HG03520 (cell line): ENCODE results near the gene ATP6V0E1.
"Not testable (repeated sequence)": the region's sequence is repeated elsewhere in the genome, so short reads cannot be mapped to it uniquely, and the experiment has no call there.

Experiments used
- ATAC-seq: cut with Tn5 transposase; IDR thresholded peaks from one replicate; pipeline ENCODE4 v1.9.1; 2021; ENCODE audit warnings: mild to moderate bottlenecking, moderate library complexity; ENCODE audit not compliant: unreplicated experiment

Gene ATP6V0E1

DNA sequence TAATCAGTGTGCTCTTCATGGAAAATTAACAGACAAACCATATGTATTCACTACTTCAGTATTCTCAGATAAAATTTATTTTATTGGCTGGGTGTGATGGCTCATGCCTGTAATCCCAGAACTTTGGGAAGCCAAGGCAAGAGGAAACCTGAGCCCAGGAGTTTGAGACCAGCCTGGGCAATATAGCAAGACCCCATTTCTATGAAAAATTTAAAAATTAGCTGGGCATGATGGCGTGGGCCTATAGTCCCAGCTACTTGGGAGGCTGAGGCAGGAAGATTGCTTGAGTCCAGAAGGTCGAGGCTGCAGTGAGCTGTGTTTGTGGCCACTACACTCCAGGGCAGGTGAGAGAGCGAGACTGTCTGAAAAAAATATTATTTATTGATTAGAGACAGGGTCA, 49.2 kb downstream of the ATP6V0E1 start:
- ATAC-seq, result no peak

DNA sequence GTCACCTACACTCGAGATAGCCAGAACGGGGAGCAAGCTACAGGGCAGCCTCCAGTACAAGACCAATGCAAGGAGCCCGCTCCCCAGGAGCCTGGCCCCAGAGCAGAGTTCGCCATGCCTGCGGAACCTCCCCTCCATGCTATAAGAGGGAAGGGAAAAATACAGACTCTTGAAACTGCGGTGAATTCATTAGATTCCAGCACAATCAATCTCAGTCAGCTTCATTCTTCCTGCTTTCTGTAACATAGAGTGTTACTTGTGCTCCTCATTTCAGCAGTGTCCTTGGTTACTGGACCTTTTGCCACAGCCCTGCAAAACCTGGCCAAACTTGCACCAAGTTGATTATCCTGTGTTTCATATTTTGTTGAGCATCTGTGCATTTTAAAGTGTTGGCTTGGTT, 50.4 kb downstream of the ATP6V0E1 start:
- ATAC-seq, result no peak

DNA sequence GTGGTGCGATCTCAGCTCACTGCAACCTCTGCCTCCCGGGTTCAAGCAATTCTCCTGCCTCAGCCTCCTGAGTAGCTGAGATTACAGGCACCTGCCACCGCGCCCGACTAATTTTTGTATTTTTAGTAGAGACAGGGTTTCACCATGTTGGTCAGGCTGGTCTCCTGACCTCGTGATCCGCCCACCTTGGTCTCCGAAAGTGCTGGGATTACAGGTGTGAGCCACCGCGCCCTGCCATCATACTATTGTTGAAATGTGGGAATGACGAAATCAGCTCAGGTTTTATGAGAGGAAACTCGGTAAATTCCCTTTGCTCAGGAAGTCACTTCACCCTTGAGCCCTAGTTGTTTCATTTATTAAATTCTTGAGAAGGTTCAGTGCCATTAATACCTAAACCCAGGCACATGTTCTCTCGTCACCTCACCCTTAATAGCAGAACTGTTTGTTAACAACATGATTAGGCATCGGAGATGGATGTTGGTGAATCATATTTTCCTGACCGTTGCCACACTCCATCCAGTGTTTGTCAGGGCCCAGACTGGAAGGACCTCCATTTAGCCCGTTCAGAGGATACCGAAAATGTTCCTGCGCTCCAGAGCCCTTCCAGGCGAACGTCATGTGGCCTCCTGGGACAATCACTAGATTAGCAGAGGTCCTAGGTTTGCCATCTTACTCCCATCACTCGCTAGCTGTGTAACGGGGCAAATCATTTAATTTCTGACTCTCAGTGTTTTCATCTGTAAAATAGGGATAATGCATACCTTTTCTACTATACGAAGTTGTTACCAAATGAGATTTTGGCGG, 52.5 kb downstream of the ATP6V0E1 start:
- peak; percentile 49 for ATAC-seq

DNA sequence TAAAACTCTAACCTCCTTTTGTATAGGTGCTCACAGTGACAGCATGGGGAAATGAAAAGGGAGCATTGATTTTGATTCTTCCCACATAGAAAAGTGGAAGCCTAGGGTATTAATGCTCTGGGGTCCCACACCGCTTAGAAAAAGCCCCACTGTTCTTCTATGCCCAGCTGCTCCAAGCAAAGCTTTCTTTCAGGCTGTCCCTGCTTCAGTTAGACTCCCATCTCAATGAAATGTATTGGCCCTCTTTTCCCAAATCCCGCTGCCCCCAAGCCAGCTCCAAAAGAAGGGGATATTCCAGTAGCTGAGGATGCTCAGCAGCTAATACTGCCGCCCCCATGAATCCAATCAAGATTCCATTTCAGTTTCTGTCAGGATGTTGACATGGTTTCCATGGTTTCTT, 55.6 kb downstream of the ATP6V0E1 start:
- ATAC-seq, result no peak

GRCh38 chr5:173039964-173040363, 56.4 kb downstream of the ATP6V0E1 start:
- no peak for ATAC-seq

DNA sequence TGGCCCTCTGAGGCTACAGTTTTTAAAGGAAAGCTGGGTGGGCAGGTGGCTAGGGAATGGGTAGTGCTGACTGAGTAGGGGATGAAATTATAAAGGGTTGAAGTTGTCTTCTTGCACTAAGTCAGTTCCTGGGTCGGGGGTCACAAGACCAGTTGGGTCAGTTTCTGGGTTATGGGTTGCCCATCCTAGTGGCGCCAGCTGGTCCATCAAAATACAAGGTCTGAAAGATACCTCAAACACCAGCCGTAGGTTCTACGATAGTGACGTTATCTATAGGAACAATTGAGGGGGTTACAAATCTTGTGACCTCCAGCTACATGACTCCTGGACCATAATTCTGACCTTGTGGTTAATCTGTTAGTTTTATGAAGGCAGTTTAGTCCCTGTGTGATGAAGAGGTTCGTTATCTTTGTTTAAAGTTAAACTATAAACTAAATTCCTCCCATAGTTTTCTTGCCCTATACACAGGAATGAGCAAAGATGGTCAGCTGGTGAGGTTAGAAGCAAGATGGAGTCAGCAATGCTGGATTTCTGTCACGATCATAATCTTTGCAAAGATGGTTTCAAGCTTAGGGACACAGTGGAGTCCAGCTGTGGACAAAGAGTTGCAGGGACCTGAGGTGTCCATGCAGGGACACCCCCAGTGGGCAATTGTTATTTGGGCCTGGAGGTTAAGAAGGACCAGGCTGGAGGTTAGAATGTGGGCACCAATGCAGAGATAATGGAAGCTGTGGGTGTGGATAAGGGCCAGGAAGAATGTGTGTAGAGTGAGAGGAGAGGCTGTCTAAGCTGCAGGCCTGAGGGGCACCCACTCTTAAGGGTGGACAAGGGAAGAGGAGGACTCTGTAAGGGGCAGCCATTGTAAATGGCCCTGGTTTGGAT, 58.6 kb downstream of the ATP6V0E1 start:
- ATAC-seq, result no peak

- ATAC-seq, result no peak
Observed at GRCh38 chr5:173042763-173043107, 59.2 kb downstream of the ATP6V0E1 start.

GRCh38 chr5:173045474-173045873, 61.9 kb downstream of the ATP6V0E1 start:
- ATAC-seq, result no peak

DNA sequence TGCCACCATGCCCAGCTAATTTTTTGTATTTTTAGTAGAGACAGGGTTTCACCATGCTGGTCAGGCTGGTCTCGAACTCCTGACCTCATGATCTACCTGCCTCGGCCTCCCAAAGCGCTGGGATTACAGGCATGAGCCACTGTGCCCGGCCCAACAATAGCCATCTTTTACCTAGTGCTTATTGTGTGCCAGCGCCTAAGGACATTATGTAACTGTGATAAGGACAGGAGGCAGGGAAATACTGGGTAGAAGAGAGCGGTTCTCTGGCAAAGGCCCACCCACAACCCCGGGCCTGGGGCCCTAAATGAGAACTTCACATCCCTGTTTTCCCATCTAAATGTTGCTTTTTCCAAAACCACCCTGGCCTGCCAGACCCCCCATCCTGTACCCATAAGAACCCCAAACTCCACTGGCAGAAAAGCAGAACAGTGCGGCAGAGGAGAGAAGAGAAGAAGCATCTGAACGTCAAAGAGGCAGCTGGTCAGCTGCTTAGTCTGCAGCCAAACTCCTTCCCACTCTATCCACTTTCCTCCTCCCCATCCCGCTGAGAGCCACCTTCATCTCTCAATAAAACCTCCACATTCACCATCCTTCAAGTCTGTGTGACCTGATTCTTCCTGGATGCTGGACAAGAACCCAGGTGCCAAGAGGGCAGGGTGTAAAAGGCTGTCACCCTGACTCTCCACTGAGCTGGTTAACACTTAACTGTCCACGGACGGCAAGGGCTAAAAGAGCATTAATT, 63.7 kb downstream of the ATP6V0E1 start:
- ATAC-seq, result not testable (repeated sequence)

GRCh38 chr5:173047838-173048105, 64.2 kb downstream of the ATP6V0E1 start:
- no peak for ATAC-seq

DNA sequence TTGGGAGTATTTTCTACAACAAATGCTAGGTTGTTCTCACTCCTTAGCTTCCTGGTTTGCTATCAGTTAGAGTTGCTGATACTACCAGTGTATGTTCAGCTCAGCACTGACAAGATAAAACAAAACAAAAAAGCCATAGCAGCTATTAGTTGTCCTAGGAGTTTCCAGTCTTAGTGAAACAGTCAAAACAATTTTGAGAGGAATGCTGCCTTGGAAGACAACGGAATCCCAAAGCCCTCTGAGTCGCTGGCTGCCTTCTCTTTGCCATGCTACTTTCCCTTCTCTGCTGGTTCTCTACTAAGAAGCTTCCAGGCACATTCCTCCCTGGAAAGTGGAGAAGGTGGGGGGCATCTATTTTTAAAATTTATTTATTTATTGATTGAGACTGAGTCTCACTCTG, 67.2 kb downstream of the ATP6V0E1 start:
- no peak for ATAC-seq

- no peak for ATAC-seq
Observed at GRCh38 chr5:173051746-173052145, 68.2 kb downstream of the ATP6V0E1 start.

- ATAC-seq, result no peak
Observed at GRCh38 chr5:173053041-173053440, 69.5 kb downstream of the ATP6V0E1 start.

DNA sequence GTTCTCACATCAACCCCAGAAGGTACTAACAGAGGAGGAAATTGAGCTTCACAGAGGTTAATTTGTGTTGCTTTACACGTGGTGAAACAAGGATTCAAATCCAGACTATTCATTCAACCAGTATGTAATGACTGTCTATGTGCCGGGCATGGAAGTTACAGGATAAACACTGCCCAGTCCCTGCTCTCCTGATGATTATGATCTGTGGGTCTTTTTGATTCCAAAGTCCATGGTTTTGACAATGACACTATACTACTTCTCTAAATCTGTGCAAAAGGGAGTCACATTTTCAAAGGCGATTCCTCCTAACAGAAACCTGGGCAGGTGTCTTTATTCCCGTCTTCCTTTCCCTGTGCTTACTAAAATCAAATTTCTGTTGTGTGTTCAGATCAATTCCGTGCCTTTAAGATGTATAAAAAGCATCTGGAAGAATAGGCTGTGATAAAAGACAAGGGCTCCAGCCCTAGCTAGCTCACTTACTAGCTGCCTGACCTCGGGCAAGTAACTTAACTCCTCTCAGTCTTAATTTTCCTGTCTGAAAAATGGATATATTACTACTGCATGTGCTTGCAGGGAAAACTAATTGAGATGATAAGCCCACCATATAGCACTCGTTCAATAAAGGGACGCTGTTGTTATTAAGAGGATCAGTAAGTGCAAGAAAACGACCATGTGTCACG, 71.6 kb downstream of the ATP6V0E1 start:
- ATAC-seq, result no peak

DNA sequence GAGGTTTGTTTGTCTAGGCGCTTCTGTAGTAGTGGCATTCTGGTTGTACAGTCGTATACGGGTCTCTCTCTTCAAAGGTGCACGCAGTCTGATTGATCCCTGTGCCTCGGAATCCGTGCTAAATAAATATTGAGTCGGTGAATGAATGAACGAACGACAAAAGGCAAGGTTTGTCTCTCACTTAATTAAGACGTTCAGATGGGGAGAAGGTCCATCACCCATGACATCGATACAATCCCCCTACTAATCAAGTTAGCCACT, 72.1 kb downstream of the ATP6V0E1 start:
- no peak for ATAC-seq

- peak; percentile 70 for ATAC-seq
Observed at GRCh38 chr5:173055983-173056782, 72.6 kb downstream of the ATP6V0E1 start, which contains the start of gene CREBRF. Gene CREBRF (plus strand): TSS chr5:173056352. CDS start chr5:173080776, 24,424 bp downstream.

DNA sequence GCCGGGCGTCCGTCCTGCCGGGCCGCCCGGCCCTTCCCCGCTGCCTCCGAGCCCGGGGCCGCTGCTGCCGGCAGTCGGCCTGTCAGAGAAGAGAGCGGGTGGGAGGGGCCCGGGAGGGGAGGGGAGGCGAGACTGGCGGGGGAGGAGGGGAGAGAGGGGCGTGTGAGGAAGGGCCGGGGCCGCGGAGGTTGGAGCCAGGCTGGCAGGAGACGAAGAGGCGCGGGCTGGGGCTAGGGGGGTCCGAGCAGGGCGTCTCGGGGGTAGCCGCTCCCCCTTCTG, 73.2 kb downstream of the ATP6V0E1 start:
- ATAC-seq, result peak; percentile 7

DNA sequence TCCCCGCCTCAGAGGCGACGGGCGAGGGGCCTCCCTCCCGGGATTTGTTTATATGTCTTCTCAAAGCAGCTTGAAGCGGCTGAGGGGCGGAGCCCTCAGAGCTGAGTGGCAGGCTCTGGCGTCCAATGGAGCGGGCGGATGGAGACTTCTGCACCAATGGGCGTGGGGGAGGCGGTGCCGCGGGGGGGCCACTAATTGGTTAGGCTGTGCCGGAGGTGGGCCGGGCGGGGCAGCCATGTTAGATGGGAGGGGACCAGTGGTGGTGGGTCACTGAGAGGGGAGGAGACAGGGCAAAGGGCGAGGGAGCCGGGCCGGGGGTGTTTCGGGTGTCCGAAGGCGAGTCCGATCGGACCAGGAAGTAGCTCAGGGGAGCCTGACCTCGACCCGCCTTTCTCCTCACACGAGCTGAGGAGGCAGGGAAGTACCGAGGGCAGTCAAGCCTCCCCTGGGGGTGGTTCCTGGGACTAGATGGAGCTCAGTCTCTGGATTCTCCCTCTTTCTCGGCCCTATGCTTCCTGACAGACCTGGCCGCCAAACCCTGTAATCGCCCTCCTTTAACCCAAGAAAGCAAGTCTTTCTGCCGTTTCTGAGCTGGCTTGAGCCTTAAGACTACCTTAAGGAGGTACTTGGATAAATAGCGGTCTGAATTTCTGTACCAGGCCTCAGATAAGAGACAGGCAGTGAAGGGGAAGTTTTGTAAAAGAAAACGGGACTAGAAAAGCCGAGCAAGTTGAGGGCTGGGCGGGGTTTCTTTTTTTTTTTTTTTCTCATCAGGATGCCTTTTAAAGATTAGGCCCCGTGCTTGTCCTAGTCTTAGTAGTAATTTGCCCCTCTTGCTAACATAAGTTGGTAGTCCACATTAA, 73.7 kb downstream of the ATP6V0E1 start:
- ATAC-seq, result peak; percentile 78

- ATAC-seq, result no peak
Observed at GRCh38 chr5:173062141-173062540, 78.6 kb downstream of the ATP6V0E1 start.

- ATAC-seq, result no peak
Observed at GRCh38 chr5:173065155-173065554, 81.6 kb downstream of the ATP6V0E1 start.
